NCI-H460 (cell line): ENCODE data around the gene ROMO1. TPM values are rescaled to one million over a fixed set of nuclear protein-coding genes. Genes with fewer than 3 reads are reported as not detected.
"Not testable (repeated sequence)": the region's sequence is repeated elsewhere in the genome, so short reads cannot be mapped to it uniquely, and the experiment has no call there.

Experiments
- DNase-seq: peaks from one replicate; pipeline ENCODE4 v3.0.0-alpha.2; 2016; ENCODE audit warnings: low read depth; ENCODE audit errors: extremely low read depth
- total RNA-seq: library from RNA; depleted of rRNA; stranded (reverse); fragments of >200 nt; shearing (Covaris generic); gene quantifications from 2 replicates; pipeline ENCODE4 v1.2.3, GENCODE V29; 2014

Gene ROMO1
- total RNA-seq, 1 experiment from 2014 or later, result 251 TPM

- no peak for DNase-seq
Measured at GRCh38 chr20:35709259-35709658, 10.1 kb downstream of the ROMO1 start.

GRCh38 chr20:35710039-35710438 is 10.8 kb downstream of the ROMO1 start:
- DNase-seq, result no peak

- no peak for DNase-seq
Measured at GRCh38 chr20:35710884-35711587, 11.8 kb downstream of the ROMO1 start.

GRCh38 chr20:35711588-35712209 is 12.5 kb downstream of the ROMO1 start:
- no peak for DNase-seq

GRCh38 chr20:35713120-35713519 is 13.9 kb downstream of the ROMO1 start:
- DNase-seq, result not testable (repeated sequence)

- no peak for DNase-seq
Measured at GRCh38 chr20:35714127-35714526, 14.9 kb downstream of the ROMO1 start.

- no peak for DNase-seq
Measured at GRCh38 chr20:35715652-35716051, 16.4 kb downstream of the ROMO1 start.

GRCh38 chr20:35716330-35716729 is 17.1 kb downstream of the ROMO1 start:
- DNase-seq, result no peak

- not testable (repeated sequence) for DNase-seq
Measured at GRCh38 chr20:35718321-35718720, 19.1 kb downstream of the ROMO1 start.

GRCh38 chr20:35718972-35719635 is 19.9 kb downstream of the ROMO1 start:
- DNase-seq, result no peak

- DNase-seq, result no peak
Measured at GRCh38 chr20:35719717-35720116, 20.5 kb downstream of the ROMO1 start.

- DNase-seq, result no peak
Measured at GRCh38 chr20:35720165-35721123, 21.2 kb downstream of the ROMO1 start.

- DNase-seq, result no peak
Measured at GRCh38 chr20:35721219-35721618, 22.0 kb downstream of the ROMO1 start.

GRCh38 chr20:35721621-35722020 is 22.4 kb downstream of the ROMO1 start:
- DNase-seq, result no peak

- DNase-seq, result not testable (repeated sequence)
Measured at GRCh38 chr20:35723275-35723639, 24.1 kb downstream of the ROMO1 start.

- DNase-seq, result not testable (repeated sequence)
Measured at GRCh38 chr20:35723652-35724320, 24.6 kb downstream of the ROMO1 start.

- no peak for DNase-seq
Measured at GRCh38 chr20:35724321-35725230, 25.4 kb downstream of the ROMO1 start.

GRCh38 chr20:35726842-35727711 is 27.9 kb downstream of the ROMO1 start:
- no peak for DNase-seq
